NCI-H2081 treated with DMSO at 0.1 percent for 48 hours (cell line): ENCODE data around the gene NIPSNAP2.
A peak's percentile ranks its signal among the peaks of the same experiment; 100 is the strongest.
"Not testable (repeated sequence)": the region's sequence is repeated elsewhere in the genome, so short reads cannot be mapped to it uniquely, and the experiment has no call there.

ENCODE experiments used
- DNase-seq: peaks from one replicate; lab custom pipeline; 2025; lab: John Stamatoyannopoulos, UW

NIPSNAP2 gene

GRCh38 chr7:55975988-55976633, 11.7 kb downstream of the NIPSNAP2 start:
- no peak for DNase-seq

GRCh38 chr7:55977831-55978230, 13.4 kb downstream of the NIPSNAP2 start:
- peak; percentile 66 for DNase-seq

GRCh38 chr7:55980266-55980665, 15.9 kb downstream of the NIPSNAP2 start:
- no peak for DNase-seq

- no peak for DNase-seq
These were observed 19.2 kb downstream of the NIPSNAP2 start for GRCh38 chr7:55983537-55983936.

- DNase-seq, result no peak
These were observed 28.0 kb downstream of the NIPSNAP2 start for GRCh38 chr7:55992346-55992745.

- DNase-seq, result no peak
These were observed 32.6 kb downstream of the NIPSNAP2 start for GRCh38 chr7:55996856-55997500.

GRCh38 chr7:56003749-56004148, 39.4 kb downstream of the NIPSNAP2 start:
- DNase-seq, result no peak

- DNase-seq, result no peak
These were observed 42.8 kb downstream of the NIPSNAP2 start for GRCh38 chr7:56007167-56007652.

GRCh38 chr7:56007891-56008290, 43.5 kb downstream of the NIPSNAP2 start:
- DNase-seq, result no peak

- DNase-seq, result peak; percentile 85
These were observed 45.3 kb downstream of the NIPSNAP2 start for GRCh38 chr7:56009695-56010094.

GRCh38 chr7:56017015-56017414, 52.6 kb downstream of the NIPSNAP2 start:
- DNase-seq, result not testable (repeated sequence)

GRCh38 chr7:56019501-56019900, 55.1 kb downstream of the NIPSNAP2 start:
- DNase-seq, result no peak

GRCh38 chr7:56023500-56023899, 59.1 kb downstream of the NIPSNAP2 start:
- no peak for DNase-seq

- DNase-seq, result no peak
These were observed 62.2 kb downstream of the NIPSNAP2 start for GRCh38 chr7:56026538-56026937.

- no peak for DNase-seq
These were observed 64.7 kb downstream of the NIPSNAP2 start for GRCh38 chr7:56028942-56029630.

- no peak for DNase-seq
These were observed 66.0 kb downstream of the NIPSNAP2 start for GRCh38 chr7:56030340-56030739.

GRCh38 chr7:56031556-56031955, 67.2 kb downstream of the NIPSNAP2 start:
- DNase-seq, result not testable (repeated sequence)

- DNase-seq, result not testable (repeated sequence)
These were observed 68.2 kb downstream of the NIPSNAP2 start for GRCh38 chr7:56032578-56032977.

- DNase-seq, result peak; percentile 71
These were observed 69.5 kb downstream of the NIPSNAP2 start for GRCh38 chr7:56033671-56034432.

GRCh38 chr7:56040730-56041129, 76.3 kb downstream of the NIPSNAP2 start:
- no peak for DNase-seq

GRCh38 chr7:56045758-56046157, 81.4 kb downstream of the NIPSNAP2 start:
- not testable (repeated sequence) for DNase-seq
